HG03066 (cell line): ENCODE results near the gene MRPL49.
"Not testable (repeated sequence)": the region's sequence is repeated elsewhere in the genome, so short reads cannot be mapped to it uniquely, and the experiment has no call there.

Experiments used
- ATAC-seq: cut with Tn5 transposase; IDR thresholded peaks from one replicate; pipeline ENCODE4 v1.9.1; 2021; ENCODE audit warnings: low read depth; ENCODE audit not compliant: unreplicated experiment

Gene MRPL49

DNA sequence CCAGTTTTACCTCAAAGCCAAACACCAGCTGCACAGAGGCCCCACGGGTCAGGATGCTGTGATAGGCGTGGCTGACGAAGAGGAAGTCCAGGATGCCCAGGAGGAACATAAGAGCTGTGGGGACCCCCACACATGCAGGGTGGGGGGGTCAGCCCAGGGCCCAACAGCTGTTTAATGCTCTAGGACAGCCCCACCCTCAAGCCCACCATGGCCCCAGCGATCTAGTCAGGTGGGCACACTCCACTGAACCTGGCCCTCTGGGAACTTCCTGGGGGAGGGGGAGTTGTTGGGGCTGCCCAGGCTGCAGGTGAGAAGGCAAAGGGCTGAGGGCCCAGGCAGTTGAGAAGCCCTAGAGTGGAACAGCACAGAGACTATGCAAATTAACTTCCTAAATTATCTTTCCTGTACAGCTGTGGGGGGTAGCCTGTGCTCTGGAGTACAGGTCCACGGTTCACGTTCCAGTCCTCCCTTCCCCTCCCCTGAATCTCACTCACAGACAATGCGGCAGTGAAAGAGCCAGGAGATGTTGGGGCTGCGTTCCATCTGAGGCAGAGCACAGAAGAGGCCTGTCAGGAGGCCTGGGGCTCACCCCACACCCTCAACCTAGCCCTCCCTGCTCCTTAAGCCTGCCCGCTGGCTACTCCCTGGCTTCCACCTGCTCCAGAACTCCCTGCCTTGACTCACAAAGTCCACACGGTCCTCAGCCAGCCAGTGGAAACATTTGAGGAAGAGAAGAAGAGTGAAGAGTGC lies 10.3 kb downstream of the MRPL49 start:
- ATAC-seq = peak; percentile 45

DNA sequence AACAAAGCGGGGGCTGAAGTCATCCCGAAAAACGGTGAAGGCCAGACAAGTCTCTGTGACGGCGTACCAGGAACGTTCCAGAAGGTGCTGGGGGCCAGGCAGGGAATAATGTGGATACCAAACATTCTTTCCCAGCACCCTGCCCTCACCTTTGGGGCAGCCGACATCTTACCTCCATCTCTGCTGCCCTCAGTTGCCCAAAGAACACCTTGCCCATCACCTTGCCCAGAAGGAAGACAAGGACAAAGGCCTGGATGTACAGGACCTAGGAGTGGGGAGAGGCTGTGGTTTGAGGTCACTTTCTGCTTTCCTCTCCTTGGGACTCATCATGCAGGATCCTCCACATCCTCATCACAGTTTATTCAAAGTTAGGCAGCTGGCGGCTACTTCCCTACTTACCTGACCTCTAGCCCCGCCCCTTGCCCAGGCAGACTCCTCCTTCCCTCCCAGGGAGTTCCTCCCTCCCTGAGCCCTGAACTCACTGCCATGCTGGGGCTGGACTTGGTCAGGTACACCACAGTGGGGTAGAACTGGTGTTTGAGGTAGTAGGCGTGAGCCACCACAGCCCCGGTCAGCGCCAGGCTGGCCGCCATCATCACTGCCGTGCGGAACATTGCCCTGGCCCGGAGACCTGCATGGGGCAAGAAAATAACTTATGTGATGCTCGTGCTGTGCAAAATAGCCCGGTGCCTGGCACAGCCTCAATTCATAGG lies 11.0 kb downstream of the MRPL49 start:
- ATAC-seq = no peak

DNA sequence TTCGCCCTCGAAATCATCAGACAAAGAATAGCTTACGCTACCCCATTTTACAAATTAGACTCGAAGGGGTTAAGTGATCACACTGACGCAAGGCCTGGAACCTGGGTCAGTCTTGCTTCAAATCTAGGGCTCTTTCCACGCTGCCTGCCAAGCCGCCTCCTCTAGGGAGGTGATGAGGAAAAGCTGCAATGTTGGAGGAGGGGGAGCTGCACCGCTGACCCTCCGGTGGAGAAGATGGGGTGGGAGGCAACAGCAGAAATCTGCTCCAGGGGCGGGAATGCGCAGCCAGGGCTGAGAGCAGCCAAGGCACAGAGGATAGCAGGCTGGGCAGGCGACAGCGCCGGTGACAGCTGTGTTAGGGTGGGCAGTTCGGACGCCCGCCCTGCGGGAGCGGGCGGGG lies 11.6 kb downstream of the MRPL49 start:
- no peak for ATAC-seq

DNA sequence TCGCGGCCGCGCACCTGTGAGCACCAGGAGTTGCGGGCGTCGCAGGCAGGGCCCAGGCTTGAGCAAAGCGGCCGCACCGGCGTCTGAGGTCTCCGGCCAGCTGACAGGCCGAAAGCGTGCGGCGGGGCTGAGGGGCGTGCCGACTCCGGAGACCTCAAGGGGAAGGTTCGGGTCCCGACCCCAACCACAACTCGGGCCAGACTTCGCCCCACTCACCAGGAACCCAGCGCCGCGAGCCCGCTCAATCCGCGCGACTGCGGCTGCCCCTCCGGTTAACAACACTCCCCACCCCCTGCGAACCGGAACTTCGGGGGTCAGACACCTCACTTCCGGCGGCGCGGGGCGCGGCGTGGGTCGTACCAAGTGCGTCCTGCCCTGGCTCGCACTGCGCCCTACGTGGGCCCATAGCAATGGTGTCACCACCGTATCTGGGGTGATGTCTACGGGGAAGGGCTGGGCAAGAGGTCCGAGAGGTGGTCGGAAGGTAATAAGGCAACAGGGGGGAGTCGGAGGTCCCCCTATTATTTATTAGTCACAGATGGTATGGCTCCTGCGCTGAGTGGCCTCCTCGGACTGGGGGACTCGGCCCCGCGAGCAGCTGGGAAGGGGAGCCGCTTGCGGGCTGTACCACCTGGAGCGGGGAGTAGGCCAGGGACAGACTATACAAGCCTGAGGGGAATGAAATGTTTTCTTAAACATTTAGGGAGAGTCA lies 12.3 kb downstream of the MRPL49 start, which contains the start of gene SYVN1:
Gene SYVN1, minus strand, starts transcription at position 280 of the 712 bp plus-strand sequence. CDS start 918 bp downstream, outside the sequence.
- peak; percentile 50 for ATAC-seq

- peak; percentile 59 for ATAC-seq
These were observed 13.0 kb downstream of the MRPL49 start for GRCh38 chr11:65134952-65135632.

DNA sequence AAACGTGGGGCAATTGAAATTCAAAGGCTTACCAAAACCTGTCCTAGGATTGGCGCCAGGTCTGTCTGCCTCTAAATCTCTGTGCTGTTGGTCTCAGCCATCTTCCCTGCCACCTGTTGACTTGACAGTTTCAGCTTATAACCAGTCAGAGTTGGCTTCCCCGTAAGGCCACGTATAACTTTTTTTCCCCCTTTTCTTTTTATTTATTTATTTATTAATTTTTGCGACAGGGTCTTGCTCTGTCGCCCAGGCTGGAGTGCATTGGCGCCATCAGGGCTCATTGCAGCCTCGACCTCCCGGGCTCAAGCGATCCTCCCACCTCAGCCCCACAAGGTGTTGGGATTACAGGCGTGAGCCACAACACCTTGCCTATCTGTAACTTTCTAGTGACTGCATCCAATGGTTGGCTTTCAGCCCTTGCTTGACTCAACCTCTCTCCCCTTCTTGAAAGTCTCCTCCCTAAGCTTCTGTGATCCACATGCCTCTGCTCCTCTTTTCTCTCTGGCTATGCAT lies 13.6 kb downstream of the MRPL49 start:
- no peak for ATAC-seq

GRCh38 chr11:65136515-65137096 lies 14.5 kb downstream of the MRPL49 start:
- no peak for ATAC-seq

GRCh38 chr11:65141896-65142494 lies 19.9 kb downstream of the MRPL49 start:
- no peak for ATAC-seq

- no peak for ATAC-seq
These were observed 25.4 kb downstream of the MRPL49 start for GRCh38 chr11:65147352-65148075.

GRCh38 chr11:65148657-65149056 lies 26.5 kb downstream of the MRPL49 start:
- no peak for ATAC-seq

- ATAC-seq = not testable (repeated sequence)
These were observed 28.0 kb downstream of the MRPL49 start for GRCh38 chr11:65150131-65150508.

- ATAC-seq = no peak
These were observed 28.6 kb downstream of the MRPL49 start for GRCh38 chr11:65150509-65151299.

GRCh38 chr11:65151331-65151899 lies 29.3 kb downstream of the MRPL49 start:
- ATAC-seq = no peak

GRCh38 chr11:65152122-65152521 lies 30.0 kb downstream of the MRPL49 start:
- no peak for ATAC-seq

GRCh38 chr11:65156256-65156655 lies 34.1 kb downstream of the MRPL49 start:
- ATAC-seq = no peak

- ATAC-seq = no peak
These were observed 34.8 kb downstream of the MRPL49 start for GRCh38 chr11:65156926-65157325.

DNA sequence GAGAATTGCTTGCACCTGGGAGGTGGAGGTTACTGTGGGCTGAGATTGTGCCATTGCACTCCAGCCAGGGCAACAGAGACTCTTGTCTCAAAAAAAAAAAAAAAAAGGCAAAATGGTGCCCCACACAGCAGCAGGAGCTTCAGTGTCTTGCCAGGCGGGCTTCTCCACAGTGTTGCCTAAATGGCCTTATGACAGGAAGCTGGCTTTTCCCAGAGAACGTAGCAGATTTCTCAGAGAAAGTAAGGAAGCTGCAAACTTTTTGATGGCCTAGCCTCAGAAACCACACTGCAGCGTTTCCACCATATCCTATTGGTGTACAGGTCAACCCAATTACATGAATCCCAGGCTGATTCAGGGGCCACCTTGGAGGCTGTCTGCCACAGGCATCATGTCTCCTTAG lies 35.2 kb downstream of the MRPL49 start:
- ATAC-seq = no peak

GRCh38 chr11:65159012-65159411 lies 36.9 kb downstream of the MRPL49 start:
- ATAC-seq = peak; percentile 75
